Fibroblast of lung (primary cell): ENCODE data around the gene LENG1. TPM values are rescaled to one million over a fixed set of nuclear protein-coding genes. Genes with fewer than 3 reads are reported as not detected.
A peak's percentile ranks its signal among the peaks of the same experiment; 100 is the strongest.

Experiments
- DNase-seq, 2 donors: peaks; one replicate each; pipeline versions ENCODE4 v3.0.0 to v3.0.0-alpha.2; 2010; ENCODE audit warnings: low read depth in 2 of 2
- H2AFZ ChIP-seq: 2 replicates; pipeline ENCODE4 v1.5.1; 2012; ENCODE audit warnings: low read length, control low read depth, inconsistent platforms
- H3K27ac ChIP-seq: 2 replicates; pipeline ENCODE4 v1.5.1; 2011; ENCODE audit warnings: low read length, control low read depth; ENCODE audit not compliant: insufficient read depth
- H3K27me3 ChIP-seq: 2 replicates; pipeline ENCODE4 v1.5.1; 2011; ENCODE audit warnings: mild to moderate bottlenecking, low read length; ENCODE audit not compliant: control insufficient read depth, insufficient read depth
- H3K36me3 ChIP-seq: 2 replicates; pipeline ENCODE4 v1.5.1; 2011; ENCODE audit warnings: low read length; ENCODE audit not compliant: control insufficient read depth, insufficient read depth
- H3K4me1 ChIP-seq: 2 replicates; pipeline ENCODE4 v1.5.1; 2011; ENCODE audit warnings: low read length; ENCODE audit not compliant: control insufficient read depth, insufficient read depth; ENCODE audit errors: extremely low read depth
- H3K4me2 ChIP-seq: 2 replicates; pipeline ENCODE4 v1.5.1; 2011; ENCODE audit warnings: low read length, control low read depth; ENCODE audit not compliant: insufficient read depth; ENCODE audit errors: extremely low read depth
- H3K4me3 ChIP-seq, 4 experiments: fragments of 200-600 bp in 1 of 4; sonication (generic) in 1 of 4; replicated peaks in 1 of 4; 2 replicates each; pipeline ENCODE4 v1.5.1; 2011 to 2016; ENCODE audit warnings: low read length in 4 of 4, low read depth in 3 of 4, mild to moderate bottlenecking in 3 of 4, control low read depth in 2 of 4, inconsistent platforms in 1 of 4, mixed read lengths in 1 of 4; ENCODE audit not compliant: insufficient read depth in 1 of 4; ENCODE audit errors: control extremely low read depth in 1 of 4
- H3K79me2 ChIP-seq: 2 replicates; pipeline ENCODE4 v1.5.1; 2012; ENCODE audit warnings: mild to moderate bottlenecking, low read length, inconsistent platforms; ENCODE audit not compliant: control insufficient read depth, insufficient read depth
- H3K9ac ChIP-seq: 2 replicates; pipeline ENCODE4 v1.5.1; 2011; ENCODE audit warnings: mild to moderate bottlenecking, low read length, control low read depth; ENCODE audit not compliant: insufficient read depth
- H3K9me3 ChIP-seq: 2 replicates; pipeline ENCODE4 v1.5.1; 2012; ENCODE audit warnings: low read depth, low read length; ENCODE audit not compliant: control insufficient read depth, insufficient read depth
- H4K20me1 ChIP-seq: 2 replicates; pipeline ENCODE4 v1.5.1; 2011; ENCODE audit warnings: low read length; ENCODE audit not compliant: control insufficient read depth, insufficient read depth; ENCODE audit errors: extremely low read depth
- CTCF ChIP-seq, 2 donors: IDR thresholded peaks in 1 of 2; conservative IDR thresholded peaks in 1 of 2; 1 replicate in 1 of 2; 2 replicates in 1 of 2; pipeline ENCODE4 v1.5.1; 2011 to 2012; ENCODE audit warnings: low read length in 2 of 2, control low read depth in 1 of 2, inconsistent platforms in 1 of 2, low read depth in 1 of 2, mild to moderate bottlenecking in 1 of 2
- EZH2 ChIP-seq: IDR thresholded peaks from 2 replicates; pipeline ENCODE4 v1.5.1; 2012; ENCODE audit warnings: low read length, control low read depth, mild to moderate bottlenecking; ENCODE audit errors: missing control alignments
- polyA plus RNA-seq, 2 donors: library from polyadenylated mRNA; depleted of rRNA in 1 of 2; stranded (reverse) in 1 of 2; unstranded in 1 of 2; fragments of >200 nt; gene quantifications; 2 replicates each; pipeline ENCODE4 v1.2.1, GENCODE V29; 2011 to 2012; ENCODE audit warnings: missing spikeins in 1 of 2
- total RNA-seq: library from RNA; depleted of rRNA; stranded (reverse); fragments of >200 nt; gene quantifications from 2 replicates; pipeline ENCODE4 v1.2.1, GENCODE V29; 2014

LENG1 gene
- total and polyA plus RNA-seq, 2 donors (not counting 1 experiment from before 2014, with no cell fraction given), result 3.2 to 7.3 TPM

GRCh38 chr19:54179921-54180461 lies 20.5 kb upstream of the LENG1 start:
- Histone ChIP-seq H3K4me2 (no peak overlapping the region), H3K27me3 (no peaks in the 10 kb centered on the region), H2AFZ (no peak overlapping the region), H3K36me3 (peaks cover 11% of the 10 kb centered on the region), H3K79me2 (no peaks in the 10 kb centered on the region), H3K9me3 (no peaks in the 10 kb centered on the region), H3K4me3 (no peak overlapping the region), H3K27ac (peak overlapping the region; percentile 50), H4K20me1 (no peaks in the 10 kb centered on the region), H3K9ac (no peak overlapping the region), H3K4me1 (no peaks in the 10 kb centered on the region)
- TF ChIP-seq EZH2 (no peak), CTCF (conservative IDR thresholded peaks at IDR 0.05 in 1 of 2, IDR thresholded peaks at IDR 0.05 in 1 of 2; ENCODE audit: low read depth in 1 of 2, low read length in 2 of 2) (peak; percentile 32 to 53)
- peak; percentile 64 to 71 for DNase-seq

DNA sequence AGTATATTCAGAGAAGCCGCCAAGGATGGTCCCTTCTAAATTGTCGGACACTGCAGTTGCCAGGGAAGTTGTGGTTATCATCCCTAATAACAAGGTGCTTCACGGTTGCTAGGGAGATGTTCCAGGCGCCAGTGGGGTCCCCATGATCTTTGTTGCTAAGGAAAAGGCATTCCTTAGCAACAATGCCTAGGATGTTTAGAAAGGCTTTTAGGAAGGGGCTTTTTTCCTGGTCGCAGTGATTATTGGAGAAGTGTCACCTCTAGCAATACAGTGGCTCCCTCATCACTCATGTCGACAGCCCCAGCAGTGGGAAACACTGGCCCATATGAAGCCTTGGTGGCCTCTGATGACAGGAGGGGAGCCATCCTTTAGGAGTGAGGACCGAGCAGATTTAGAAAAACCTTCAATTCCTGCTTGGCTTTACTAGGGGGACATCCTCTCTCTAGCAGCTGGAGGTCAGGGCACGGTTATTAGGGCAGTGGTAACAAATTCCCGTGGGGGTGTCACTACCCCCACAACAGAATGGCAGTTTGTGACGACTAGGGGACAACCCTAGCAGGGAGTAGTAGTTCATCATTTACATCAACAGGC lies 19.8 kb upstream of the LENG1 start:
- Histone ChIP-seq H3K9me3 (no peaks in the 10 kb centered on the region), H3K4me1 (no peaks in the 10 kb centered on the region), H3K27me3 (no peaks in the 10 kb centered on the region), H3K27ac (peak overlapping the region; percentile 0), H3K36me3 (peaks cover 11% of the 10 kb centered on the region), H3K79me2 (no peaks in the 10 kb centered on the region), H4K20me1 (no peaks in the 10 kb centered on the region), H3K9ac (no peak overlapping the region), H2AFZ (no peak overlapping the region), H3K4me2 (no peak overlapping the region), H3K4me3 (no peak overlapping the region)
- no peak for TF ChIP-seq EZH2
- DNase-seq, result no peak

GRCh38 chr19:54178581-54179261 lies 19.2 kb upstream of the LENG1 start:
- no peak for DNase-seq
- H3K4me1 ChIP-seq, result no peaks in the 10 kb centered on the region
- no peak overlapping the region for H3K4me3 ChIP-seq
- TF ChIP-seq CTCF (conservative IDR thresholded peaks at IDR 0.05 in 1 of 2, IDR thresholded peaks at IDR 0.05 in 1 of 2; ENCODE audit: low read depth in 1 of 2, low read length in 2 of 2) (no peak), EZH2 (no peak)
- no peak overlapping the region for H2AFZ ChIP-seq
- no peaks in the 10 kb centered on the region for H3K27me3 ChIP-seq
- H3K4me2 ChIP-seq, result no peak overlapping the region
- H3K79me2 ChIP-seq, result no peaks in the 10 kb centered on the region
- no peaks in the 10 kb centered on the region for H4K20me1 ChIP-seq
- no peak overlapping the region for H3K27ac ChIP-seq
- H3K36me3 ChIP-seq, result peaks cover 9% of the 10 kb centered on the region
- H3K9me3 ChIP-seq, result no peaks in the 10 kb centered on the region
- H3K9ac ChIP-seq, result no peak overlapping the region
